Measurements from ENCODE around the gene DDN. TPM values are rescaled to one million over a fixed set of nuclear protein-coding genes. Genes with fewer than 3 reads are reported as not detected.

Gene DDN
- total RNA-seq, 1 experiment from 2014 or later, result 0.51 TPM

DNA sequence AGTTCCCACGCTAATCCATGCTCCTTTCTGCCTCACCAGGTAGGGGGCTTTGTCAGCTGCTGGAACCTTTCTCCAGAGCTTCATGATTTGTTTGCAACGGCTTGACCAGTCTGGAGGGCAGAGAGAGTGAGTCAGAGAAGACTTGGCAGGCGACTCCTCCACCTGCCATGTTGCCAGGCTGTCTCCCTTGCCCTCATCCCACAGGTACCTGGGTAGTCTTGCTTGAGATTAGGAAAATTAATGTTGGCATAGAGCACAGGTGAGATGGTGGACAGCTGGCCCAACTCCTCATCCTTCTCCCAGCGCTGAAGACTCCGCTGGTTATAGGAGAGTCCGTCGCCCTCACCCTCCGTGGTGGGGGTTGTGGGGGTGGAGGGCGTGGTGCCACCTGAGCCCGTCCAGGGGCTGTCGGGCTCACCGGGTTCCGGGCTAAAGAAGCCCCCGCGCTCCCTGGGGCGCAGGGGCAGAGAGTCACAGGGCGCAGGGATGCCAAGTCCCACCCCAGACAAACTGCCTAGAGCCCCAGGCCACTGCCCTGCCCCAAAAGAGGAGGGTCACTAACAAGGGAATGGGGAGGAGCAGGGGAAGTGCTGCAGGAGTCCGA is 42.8 kb upstream of the DDN start:
- ATAC-seq (peak; percentile 41), DNase-seq (ENCODE audit: low read depth, low spot score) (no peak)
- H3K4me1 ChIP-seq (ENCODE audit: control insufficient read depth, insufficient read depth, low read length), result no peaks in the 10 kb centered on the region
- in situ Hi-C loops (cut with HindIII; ENCODE audit: low pct_unique_long_range_greater_than_20kb, low sequenced_read_pairs), result no loop called here
- TF ChIP-seq POLR2AphosphoS5 (IDR thresholded peaks at IDR 0.05; ENCODE audit: low read depth, low read length) (no peak), TCF7L2 (IDR thresholded peaks at IDR 0.05; ENCODE audit: low read depth, low read length) (no peak), SIN3A (IDR thresholded peaks at IDR 0.05; ENCODE audit: borderline replicate concordance, insufficient read depth, low read depth, low read length) (no peak)
- POLR2A ChIA-PET, result no interaction called here
- intact Hi-C loops (cut with micrococcal nuclease; ENCODE audit: unreplicated experiment), result no loop called here
- no peaks in the 10 kb centered on the region for H3K9me3 ChIP-seq (ENCODE audit: control insufficient read depth, insufficient read depth, low read depth, low read length)
- no peak overlapping the region for H3K27ac ChIP-seq (ENCODE audit: low read length)
- BruUV-seq (replicated peaks), result no TSS peak
- peaks cover 34% of the 10 kb centered on the region for H3K36me3 ChIP-seq (ENCODE audit: control insufficient read depth, insufficient read depth, low read length)
- no peak overlapping the region for H3K4me3 ChIP-seq (ENCODE audit: low read depth in 2 of 2, low read length in 2 of 2)
- no peaks in the 10 kb centered on the region for H3K27me3 ChIP-seq (ENCODE audit: control insufficient read depth, insufficient read depth, low read length)
- CTCF ChIA-PET, result interaction anchor here (1.6 kb wide), 1 partner anchor 45 kb away, joined by 3 read pairs; no protein-coding TSS in a partner anchor

DNA sequence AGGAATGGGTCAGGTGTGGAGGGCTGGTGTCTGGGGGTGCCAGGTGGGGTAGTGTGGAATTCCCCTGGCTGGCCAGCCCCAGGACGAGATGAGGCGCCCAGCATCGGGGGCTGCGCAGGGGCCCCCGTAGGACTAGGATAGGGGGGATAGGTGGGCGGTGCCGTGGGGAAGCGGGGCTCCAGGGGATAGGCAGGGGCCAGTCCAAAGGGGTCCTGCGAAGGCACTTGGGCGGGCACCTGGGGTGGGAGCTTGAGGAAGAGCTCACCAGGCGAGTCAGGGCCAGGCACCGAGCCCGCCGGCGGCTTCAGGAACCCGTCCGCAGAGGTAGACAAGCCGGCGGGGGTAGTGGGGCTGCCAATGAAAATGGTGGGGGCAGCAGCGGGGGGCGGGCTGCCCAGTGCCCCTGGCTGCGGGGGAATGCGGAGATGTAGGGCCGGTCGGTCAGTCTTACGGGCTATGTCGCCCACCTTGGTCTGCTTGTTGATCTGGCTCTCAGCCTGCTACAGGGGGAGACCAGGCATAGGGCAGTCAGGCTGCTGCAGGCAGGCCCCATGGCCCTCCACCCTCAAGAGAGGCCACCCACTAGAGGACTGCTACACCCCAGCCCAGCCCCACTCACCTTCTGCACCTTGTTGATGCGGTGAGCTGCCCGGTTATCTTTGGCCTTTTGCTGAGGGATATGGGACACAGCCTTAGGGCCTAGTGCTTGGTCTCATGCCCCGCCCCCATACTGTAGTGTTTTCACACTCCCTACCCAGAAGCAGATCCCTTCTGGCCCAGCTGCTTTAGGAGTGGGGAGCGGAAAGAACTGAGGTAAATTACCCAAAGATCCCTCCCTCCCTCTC is 42.1 kb upstream of the DDN start:
- BruUV-seq (replicated peaks), result TSS peak; percentile 23
- no peaks in the 10 kb centered on the region for H3K9me3 ChIP-seq (ENCODE audit: control insufficient read depth, insufficient read depth, low read depth, low read length)
- no peaks in the 10 kb centered on the region for H3K4me1 ChIP-seq (ENCODE audit: control insufficient read depth, insufficient read depth, low read length)
- POLR2A ChIA-PET, result no interaction called here
- CTCF ChIA-PET, result no interaction called here
- no peak overlapping the region for H3K27ac ChIP-seq (ENCODE audit: low read length)
- H3K36me3 ChIP-seq (ENCODE audit: control insufficient read depth, insufficient read depth, low read length), result peaks cover 34% of the 10 kb centered on the region
- in situ Hi-C loops (cut with HindIII; ENCODE audit: low pct_unique_long_range_greater_than_20kb, low sequenced_read_pairs), result no loop called here
- H3K27me3 ChIP-seq (ENCODE audit: control insufficient read depth, insufficient read depth, low read length), result no peaks in the 10 kb centered on the region
- ATAC-seq (peak; percentile 40; the same call in 1 of the 2 replicates), DNase-seq (ENCODE audit: low read depth, low spot score) (no peak)
- no peak overlapping the region for H3K4me3 ChIP-seq (ENCODE audit: low read depth in 2 of 2, low read length in 2 of 2)
- TF ChIP-seq TCF7L2 (IDR thresholded peaks at IDR 0.05; ENCODE audit: low read depth, low read length), result no peak
- intact Hi-C loops (cut with micrococcal nuclease; ENCODE audit: unreplicated experiment), result no loop called here

DNA sequence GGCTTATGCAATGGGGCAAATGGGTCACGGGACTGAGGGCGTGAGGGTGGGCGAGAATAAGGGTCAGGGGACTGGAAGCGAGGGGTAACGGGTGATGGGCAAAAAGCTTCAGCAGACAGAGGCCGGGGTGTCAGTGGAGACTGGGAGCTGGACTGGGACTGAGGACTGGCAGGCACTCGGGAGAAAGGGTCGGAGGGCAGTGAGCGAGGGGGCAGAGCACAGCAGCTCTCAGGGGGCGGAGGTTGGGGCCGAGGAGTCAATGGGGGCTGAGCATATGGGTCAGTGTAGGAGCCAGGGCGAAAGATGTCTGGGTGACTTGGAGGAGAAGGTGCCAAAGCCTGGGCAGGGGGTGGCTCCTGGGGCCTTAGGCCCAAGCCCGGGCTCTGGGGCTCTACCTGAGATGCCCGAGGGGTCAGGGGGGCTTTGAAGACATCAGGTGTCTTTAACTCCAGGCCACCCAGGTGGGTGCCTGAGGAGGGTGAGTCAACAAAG is 41.2 kb upstream of the DDN start:
- ChIA-PET POLR2A (no interaction called here), CTCF (no interaction called here)
- Histone ChIP-seq H3K4me1 (ENCODE audit: control insufficient read depth, insufficient read depth, low read length) (no peaks in the 10 kb centered on the region), H3K9me3 (ENCODE audit: control insufficient read depth, insufficient read depth, low read depth, low read length) (no peaks in the 10 kb centered on the region), H3K36me3 (ENCODE audit: control insufficient read depth, insufficient read depth, low read length) (peaks cover 34% of the 10 kb centered on the region), H3K27ac (ENCODE audit: low read length) (no peak overlapping the region), H3K4me3 (ENCODE audit: low read depth in 2 of 2, low read length in 2 of 2) (no peak overlapping the region), H3K27me3 (ENCODE audit: control insufficient read depth, insufficient read depth, low read length) (no peaks in the 10 kb centered on the region)
- in situ Hi-C loops (cut with HindIII; ENCODE audit: low pct_unique_long_range_greater_than_20kb, low sequenced_read_pairs), result no loop called here
- ATAC-seq, result no peak
- intact Hi-C loops (cut with micrococcal nuclease; ENCODE audit: unreplicated experiment), result no loop called here
- DNase-seq (ENCODE audit: low read depth, low spot score), result no peak
- TF ChIP-seq SIN3A (IDR thresholded peaks at IDR 0.05; ENCODE audit: borderline replicate concordance, insufficient read depth, low read depth, low read length) (no peak), TCF7L2 (IDR thresholded peaks at IDR 0.05; ENCODE audit: low read depth, low read length) (no peak), POLR2AphosphoS5 (IDR thresholded peaks at IDR 0.05; ENCODE audit: low read depth, low read length) (no peak)
- TF ChIP-seq, protein P1, sequence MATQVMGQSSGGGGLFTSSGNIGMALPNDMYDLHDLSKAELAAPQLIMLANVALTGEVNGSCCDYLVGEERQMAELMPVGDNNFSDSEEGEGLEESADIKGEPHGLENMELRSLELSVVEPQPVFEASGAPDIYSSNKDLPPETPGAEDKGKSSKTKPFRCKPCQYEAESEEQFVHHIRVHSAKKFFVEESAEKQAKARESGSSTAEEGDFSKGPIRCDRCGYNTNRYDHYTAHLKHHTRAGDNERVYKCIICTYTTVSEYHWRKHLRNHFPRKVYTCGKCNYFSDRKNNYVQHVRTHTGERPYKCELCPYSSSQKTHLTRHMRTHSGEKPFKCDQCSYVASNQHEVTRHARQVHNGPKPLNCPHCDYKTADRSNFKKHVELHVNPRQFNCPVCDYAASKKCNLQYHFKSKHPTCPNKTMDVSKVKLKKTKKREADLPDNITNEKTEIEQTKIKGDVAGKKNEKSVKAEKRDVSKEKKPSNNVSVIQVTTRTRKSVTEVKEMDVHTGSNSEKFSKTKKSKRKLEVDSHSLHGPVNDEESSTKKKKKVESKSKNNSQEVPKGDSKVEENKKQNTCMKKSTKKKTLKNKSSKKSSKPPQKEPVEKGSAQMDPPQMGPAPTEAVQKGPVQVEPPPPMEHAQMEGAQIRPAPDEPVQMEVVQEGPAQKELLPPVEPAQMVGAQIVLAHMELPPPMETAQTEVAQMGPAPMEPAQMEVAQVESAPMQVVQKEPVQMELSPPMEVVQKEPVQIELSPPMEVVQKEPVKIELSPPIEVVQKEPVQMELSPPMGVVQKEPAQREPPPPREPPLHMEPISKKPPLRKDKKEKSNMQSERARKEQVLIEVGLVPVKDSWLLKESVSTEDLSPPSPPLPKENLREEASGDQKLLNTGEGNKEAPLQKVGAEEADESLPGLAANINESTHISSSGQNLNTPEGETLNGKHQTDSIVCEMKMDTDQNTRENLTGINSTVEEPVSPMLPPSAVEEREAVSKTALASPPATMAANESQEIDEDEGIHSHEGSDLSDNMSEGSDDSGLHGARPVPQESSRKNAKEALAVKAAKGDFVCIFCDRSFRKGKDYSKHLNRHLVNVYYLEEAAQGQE (IDR thresholded peaks at IDR 0.05; ENCODE audit: insufficient read depth in 1 of 2, low read depth in 2 of 2, low read length in 1 of 2), result no peak
- TF ChIP-seq, protein P2, sequence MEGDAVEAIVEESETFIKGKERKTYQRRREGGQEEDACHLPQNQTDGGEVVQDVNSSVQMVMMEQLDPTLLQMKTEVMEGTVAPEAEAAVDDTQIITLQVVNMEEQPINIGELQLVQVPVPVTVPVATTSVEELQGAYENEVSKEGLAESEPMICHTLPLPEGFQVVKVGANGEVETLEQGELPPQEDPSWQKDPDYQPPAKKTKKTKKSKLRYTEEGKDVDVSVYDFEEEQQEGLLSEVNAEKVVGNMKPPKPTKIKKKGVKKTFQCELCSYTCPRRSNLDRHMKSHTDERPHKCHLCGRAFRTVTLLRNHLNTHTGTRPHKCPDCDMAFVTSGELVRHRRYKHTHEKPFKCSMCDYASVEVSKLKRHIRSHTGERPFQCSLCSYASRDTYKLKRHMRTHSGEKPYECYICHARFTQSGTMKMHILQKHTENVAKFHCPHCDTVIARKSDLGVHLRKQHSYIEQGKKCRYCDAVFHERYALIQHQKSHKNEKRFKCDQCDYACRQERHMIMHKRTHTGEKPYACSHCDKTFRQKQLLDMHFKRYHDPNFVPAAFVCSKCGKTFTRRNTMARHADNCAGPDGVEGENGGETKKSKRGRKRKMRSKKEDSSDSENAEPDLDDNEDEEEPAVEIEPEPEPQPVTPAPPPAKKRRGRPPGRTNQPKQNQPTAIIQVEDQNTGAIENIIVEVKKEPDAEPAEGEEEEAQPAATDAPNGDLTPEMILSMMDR (IDR thresholded peaks at IDR 0.05), result no peak
- no TSS peak for BruUV-seq (replicated peaks)

All from Panc1 (cell line).